B cell (primary cell): ENCODE data around the gene DCAF15. TPM values are rescaled to one million over a fixed set of nuclear protein-coding genes. Genes with fewer than 3 reads are reported as not detected.

Experiments
- ATAC-seq: fragments of 200-7000 bp; cut with Tn5 transposase; one replicate; pipeline ENCODE4 v1.10.0; 2021; ENCODE audit warnings: low read depth, mild to moderate bottlenecking, moderate number of reproducible peaks, moderate library complexity
- CTCF ChIA-PET: fragments of 350-600 bp; sonication (Branson Sonifier 250); formaldehyde crosslinking; loops from one replicate; lab custom pipeline; 2021; ENCODE audit warnings: antibody characterized with exemption, inconsistent platforms; lab: Charles Lee
- POLR2A ChIA-PET: fragments of 350-600 bp; sonication (Branson Sonifier 250); formaldehyde crosslinking; loops from one replicate; lab custom pipeline; 2021; ENCODE audit warnings: antibody characterized with exemption; lab: Charles Lee
- DNase-seq: peaks from one replicate; pipeline ENCODE4 v3.0.0; 2013
- H2AFZ ChIP-seq: 2 replicates; pipeline ENCODE4 v1.6.1; 2012; ENCODE audit warnings: mild to moderate bottlenecking, low read depth, low read length; ENCODE audit not compliant: insufficient read depth, poor library complexity, severe bottlenecking
- H3K27ac ChIP-seq, 2 donors: 1 replicate in 1 of 2; 2 replicates in 1 of 2; pipeline ENCODE4 v1.5.1; 2012 to 2013; ENCODE audit warnings: low read length in 2 of 2, mild to moderate bottlenecking in 2 of 2, moderate library complexity in 1 of 2
- H3K27me3 ChIP-seq, 4 experiments: fragments of 200-600 bp in 1 of 4; sonication (generic) in 1 of 4; replicated peaks in 1 of 4; 1 replicate in 2 of 4; 2 replicates in 2 of 4; pipeline versions ENCODE4 v1.6.1 to v1.7.0; 2013 to 2016; ENCODE audit warnings: low read length in 3 of 4, mild to moderate bottlenecking in 2 of 4, mixed read lengths in 1 of 4, moderate library complexity in 1 of 4; ENCODE audit not compliant: insufficient read depth in 4 of 4, control insufficient read depth in 3 of 4; ENCODE audit errors: control extremely low read depth in 1 of 4
- H3K36me3 ChIP-seq, 2 experiments: replicated peaks in 1 of 2; 1 replicate in 1 of 2; 2 replicates in 1 of 2; pipeline versions ENCODE4 v1.6.1 to v1.7.1; 2013; ENCODE audit warnings: low read length in 1 of 2; ENCODE audit not compliant: insufficient read depth in 2 of 2, control insufficient read depth in 1 of 2; ENCODE audit errors: control extremely low read depth in 1 of 2, extremely low read depth in 1 of 2
- H3K4me1 ChIP-seq, 2 donors: fragments of 200-600 bp in 1 of 2; sonication (generic) in 1 of 2; 1 replicate in 1 of 2; 2 replicates in 1 of 2; pipeline versions ENCODE4 v1.5.1 to v1.6.1; 2013 to 2017; ENCODE audit warnings: low read length in 2 of 2; ENCODE audit not compliant: control insufficient read depth in 2 of 2, insufficient read depth in 2 of 2
- H3K4me2 ChIP-seq: replicated peaks from 2 replicates; pipeline ENCODE3; 2012; ENCODE audit warnings: mild to moderate bottlenecking, low read depth, low read length; ENCODE audit not compliant: poor library complexity, severe bottlenecking
- H3K4me3 ChIP-seq, 5 experiments: fragments of 200-600 bp in 1 of 5; sonication (generic) in 1 of 5; 1 replicate in 3 of 5; 2 replicates in 2 of 5; pipeline versions ENCODE4 v1.5.1 to v1.7.0; 2011 to 2016; ENCODE audit warnings: low read length in 4 of 5, mild to moderate bottlenecking in 4 of 5, low read depth in 2 of 5, control low read depth in 1 of 5, moderate library complexity in 1 of 5; ENCODE audit not compliant: insufficient read depth in 1 of 5; ENCODE audit errors: control extremely low read depth in 1 of 5, extremely low read depth in 1 of 5
- H3K79me2 ChIP-seq: fragments of 200-600 bp; sonication (generic); one replicate; pipeline ENCODE4 v1.6.0; 2016; ENCODE audit warnings: low read length; ENCODE audit not compliant: control insufficient read depth, insufficient read depth
- H3K9ac ChIP-seq: fragments of 200-600 bp; sonication (generic); 2 replicates; pipeline ENCODE4 v1.6.1; 2017; ENCODE audit warnings: mild to moderate bottlenecking, low read length, moderate library complexity
- H3K9me3 ChIP-seq, 3 donors: one replicate each; pipeline versions ENCODE4 v1.6.1 to v1.7.1; 2013; ENCODE audit warnings: low read length in 2 of 3; ENCODE audit not compliant: control insufficient read depth in 2 of 3, insufficient read depth in 1 of 3; ENCODE audit errors: control extremely low read depth in 1 of 3
- H4K20me1 ChIP-seq: 2 replicates; pipeline ENCODE4 v1.6.0; 2012; ENCODE audit warnings: mild to moderate bottlenecking, low read length; ENCODE audit not compliant: insufficient read depth, control insufficient read depth, poor library complexity, severe bottlenecking
- H3K27ac Mint-ChIP-seq: one replicate; pipeline ENCODE4 v1.8.0; 2021; ENCODE audit warnings: mixed read lengths
- H3K27me3 Mint-ChIP-seq: one replicate; pipeline ENCODE4 v1.8.0; 2021; ENCODE audit warnings: mixed read lengths
- H3K4me1 Mint-ChIP-seq: one replicate; pipeline ENCODE4 v1.8.0; 2021; ENCODE audit warnings: mixed read lengths
- H3K4me3 Mint-ChIP-seq: one replicate; pipeline ENCODE4 v1.8.0; 2021; ENCODE audit warnings: mixed read lengths
- H3K9me3 Mint-ChIP-seq: one replicate; pipeline ENCODE4 v1.8.0; 2022; ENCODE audit warnings: mixed read lengths; ENCODE audit not compliant: insufficient read depth
- CTCF ChIP-seq: fragments of 200-600 bp; IDR thresholded peaks from one replicate; pipeline ENCODE4 v1.8.0; 2022; ENCODE audit warnings: antibody characterized with exemption, mild to moderate bottlenecking
- EZH2 ChIP-seq: IDR thresholded peaks from 2 replicates; pipeline ENCODE4 v1.6.1; 2012; ENCODE audit warnings: borderline replicate concordance, low read depth, mild to moderate bottlenecking, moderate library complexity, low read length; ENCODE audit not compliant: insufficient read depth, poor library complexity, severe bottlenecking
- WGBS: methylation state at CpG from one replicate; pipeline ENCODE4 v1.1.5; 2013; ENCODE audit warnings: missing lambda C conversion rate; ENCODE audit not compliant: insufficient coverage; 5-methylcytosine and 5-hydroxymethylcytosine counted together
- intact Hi-C: fragments of 100-400 bp; cut with micrococcal nuclease; formaldehyde crosslinking; loops from one replicate; pipeline ENCODE4 v1.10.0; 2022
- polyA plus RNA-seq: library from polyadenylated mRNA; depleted of rRNA; stranded (reverse); fragments of >200 nt; gene quantifications from 2 replicates; pipeline ENCODE4 v1.2.3, GENCODE V29; 2012
- total RNA-seq, 2 donors: library from RNA; stranded (reverse); fragments of 120-200 nt in 1 of 2; gene quantifications; 1 replicate in 1 of 2; 2 replicates in 1 of 2; pipeline versions ENCODE4 v1.2.3 to v1.2.4, GENCODE V29; 2013 to 2022

DCAF15 gene
- total and polyA plus RNA-seq, 2 donors (not counting 1 experiment from before 2014, with no cell fraction given), result 116 to 157 TPM

GRCh38 chr19:13959141-13959961 lies 7.0 kb downstream of the DCAF15 start:
- Histone ChIP-seq H3K27ac (no peak overlapping the region), H3K9ac (no peak overlapping the region), H3K36me3 (peaks cover 0 to 63% of the 10 kb centered on the region in 2 experiments), H3K27me3 (no peaks in the 10 kb centered on the region), H2AFZ (no peak overlapping the region), H3K79me2 (peaks cover 5% of the 10 kb centered on the region), H3K4me3 (no peak overlapping the region), H3K4me1 (no peaks in the 10 kb centered on the region), H3K9me3 (peaks cover 0 to 3% (median 0%) of the 10 kb centered on the region in 3 donors), H4K20me1 (peaks cover 36% of the 10 kb centered on the region), H3K4me2 (no peak overlapping the region)
- Mint-ChIP-seq H3K4me3 (no peak overlapping the region), H3K27me3 (no peaks in the 10 kb centered on the region), H3K9me3 (no peaks in the 10 kb centered on the region), H3K27ac (no peak overlapping the region), H3K4me1 (peaks cover 3% of the 10 kb centered on the region)
- no peak for TF ChIP-seq CTCF
- no peak for TF ChIP-seq EZH2
- ATAC-seq (no peak), DNase-seq (peak; percentile 19)
- ChIA-PET POLR2A (interaction anchor here (0.7 kb wide), 1 partner anchor 72 kb away, joined by 4 read pairs; no protein-coding TSS in a partner anchor), CTCF (interaction anchor here (0.9 to 2.6 kb wide), 6 partner anchors 26 to 89 kb away, joined by 3 to 16 read pairs (median 5); partner anchors contain the start of gene IL27RA)
- intact Hi-C loops, result no loop called here
- 94% methylated on average over 37 of the region's 41 CpGs for WGBS
